PC-9 (cell line): ENCODE measurements around the gene MICAL3. TPM values are rescaled to one million over a fixed set of nuclear protein-coding genes. Genes with fewer than 3 reads are reported as not detected.

Experiments used
- BruUV-seq: library from RNA; stranded (reverse); fragments of 400-500 nt; replicated peaks from 2 replicates; lab custom pipeline; 2021; lab: Mats Ljungman, UMichigan
- CTCF ChIA-PET: fragments of 300-600 bp; sonication (Branson Sonifier 250); formaldehyde crosslinking; loops from one replicate; lab custom pipeline; 2022; ENCODE audit warnings: antibody characterized with exemption; lab: Charles Lee
- POLR2A ChIA-PET: fragments of 300-600 bp; sonication (Branson Sonifier 250); formaldehyde crosslinking; loops from one replicate; lab custom pipeline; 2022; ENCODE audit warnings: antibody characterized with exemption; ENCODE audit not compliant: unreplicated experiment; lab: Charles Lee
- DNase-seq, 2 experiments: peaks; one replicate each; pipeline versions ENCODE4 v3.0.0 to v3.0.0-alpha.2; 2015 to 2022; ENCODE audit warnings: mixed read lengths in 1 of 2
- H2AFZ ChIP-seq: fragments of 200-600 bp; sonication (generic); 2 replicates; pipeline ENCODE4 v1.8.1; 2017; ENCODE audit warnings: antibody characterized with exemption
- H3F3A ChIP-seq: fragments of 200-600 bp; sonication (generic); 2 replicates; pipeline ENCODE4 v1.8.1; 2017; ENCODE audit warnings: antibody characterized with exemption, mild to moderate bottlenecking, low read depth; ENCODE audit not compliant: insufficient read depth
- H3K27ac ChIP-seq: fragments of 200-600 bp; sonication (generic); 2 replicates; pipeline ENCODE4 v1.6.1; 2016; ENCODE audit warnings: mixed run types
- H3K27me3 ChIP-seq: fragments of 200-600 bp; sonication (generic); 2 replicates; pipeline ENCODE4 v1.6.1; 2016; ENCODE audit warnings: low read depth, mixed run types; ENCODE audit not compliant: insufficient read depth
- H3K36me3 ChIP-seq: fragments of 200-600 bp; sonication (generic); 2 replicates; pipeline ENCODE4 v1.6.1; 2016; ENCODE audit warnings: low read depth, mixed run types
- H3K4me1 ChIP-seq: fragments of 200-600 bp; sonication (generic); replicated peaks from 2 replicates; pipeline ENCODE4 v1.6.1; 2016; ENCODE audit warnings: mixed run types; ENCODE audit not compliant: insufficient read depth
- H3K4me2 ChIP-seq: fragments of 200-600 bp; sonication (generic); 2 replicates; pipeline ENCODE4 v1.6.1; 2017; ENCODE audit warnings: mixed run types
- H3K4me3 ChIP-seq: fragments of 200-600 bp; sonication (generic); 2 replicates; pipeline ENCODE4 v1.6.1; 2016; ENCODE audit warnings: mixed run types
- H3K79me2 ChIP-seq: fragments of 200-600 bp; sonication (generic); 2 replicates; pipeline ENCODE4 v1.6.1; 2017; ENCODE audit warnings: low read depth, mixed run types
- H3K9me2 ChIP-seq: fragments of 200-600 bp; sonication (generic); 2 replicates; pipeline ENCODE4 v1.8.1; 2017; ENCODE audit warnings: mild to moderate bottlenecking; ENCODE audit not compliant: insufficient read depth
- H3K9me3 ChIP-seq: fragments of 200-600 bp; sonication (generic); 2 replicates; pipeline ENCODE4 v1.8.1; 2016; ENCODE audit warnings: low read depth; ENCODE audit not compliant: insufficient read depth
- H4K20me1 ChIP-seq: fragments of 200-600 bp; sonication (generic); 2 replicates; pipeline ENCODE4 v1.8.1; 2017; ENCODE audit not compliant: insufficient read depth
- EZH2 ChIP-seq: fragments of 200-600 bp; sonication (generic); IDR thresholded peaks from 2 replicates; pipeline ENCODE4 v1.8.0; 2017; ENCODE audit warnings: antibody characterized with exemption, low read depth
- intact Hi-C: fragments of 100-400 bp; cut with micrococcal nuclease; formaldehyde crosslinking; loops from one replicate; pipeline ENCODE4 v1.10.0; 2022; ENCODE audit not compliant: unreplicated experiment
- total RNA-seq: library from RNA; stranded (reverse); gene quantifications from 2 replicates; pipeline ENCODE4 v1.2.3, GENCODE V29; 2021
- TF ChIP-seq, protein P1 (sequence below): fragments of 200-600 bp; sonication (generic); conservative IDR thresholded peaks from 2 replicates; pipeline ENCODE4 v1.6.1; 2017; ENCODE audit warnings: mixed run types, antibody characterized with exemption, mild to moderate bottlenecking, moderate library complexity

MICAL3 gene
- total RNA-seq, 1 experiment from 2014 or later: 27.4 TPM

DNA sequence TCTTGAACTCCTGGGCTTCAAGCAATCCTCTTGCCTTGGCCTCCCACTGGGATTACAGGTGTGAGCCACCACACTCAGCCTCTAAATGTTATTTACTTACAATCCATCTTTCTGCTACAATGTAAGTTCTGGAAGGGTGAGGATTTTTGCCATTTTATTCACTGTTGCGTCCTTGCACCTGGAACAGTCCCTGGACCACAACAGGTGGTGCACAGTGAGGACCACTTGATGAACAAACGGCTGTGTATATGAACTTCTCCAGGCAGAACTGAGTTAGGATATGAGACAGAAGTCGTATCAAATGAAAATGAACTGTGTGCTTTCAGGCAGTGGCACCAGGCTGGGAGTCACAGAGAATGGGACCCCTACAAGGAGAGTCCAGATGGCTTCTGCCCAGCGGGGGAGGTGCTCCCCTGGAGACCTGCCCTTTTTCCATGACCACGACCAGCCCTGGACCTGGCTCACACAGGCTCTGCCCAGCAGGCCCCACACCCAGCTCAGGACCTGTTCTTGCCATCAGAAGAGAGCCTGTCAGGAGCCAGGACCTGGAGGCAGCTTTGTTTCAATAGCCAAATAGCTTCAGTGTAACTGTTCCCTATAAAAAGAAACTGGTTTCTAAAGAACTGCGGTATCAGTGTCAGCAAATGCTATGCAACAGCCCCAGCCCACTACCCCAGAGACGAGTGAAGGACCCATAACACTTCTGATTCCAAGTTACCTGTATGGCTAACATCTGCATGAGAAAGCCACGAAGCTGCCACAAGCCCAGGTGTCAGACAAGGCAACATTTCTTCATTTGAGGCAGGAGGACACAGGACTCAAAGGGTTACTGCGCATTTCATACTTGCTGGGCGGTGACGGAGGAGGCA lies 104.9 kb downstream of the MICAL3 start:
- no peaks in the 10 kb centered on the region for H3K9me3 ChIP-seq
- no peaks in the 10 kb centered on the region for H3K27me3 ChIP-seq
- no peak overlapping the region for H3K4me2 ChIP-seq
- TF ChIP-seq, protein P1, sequence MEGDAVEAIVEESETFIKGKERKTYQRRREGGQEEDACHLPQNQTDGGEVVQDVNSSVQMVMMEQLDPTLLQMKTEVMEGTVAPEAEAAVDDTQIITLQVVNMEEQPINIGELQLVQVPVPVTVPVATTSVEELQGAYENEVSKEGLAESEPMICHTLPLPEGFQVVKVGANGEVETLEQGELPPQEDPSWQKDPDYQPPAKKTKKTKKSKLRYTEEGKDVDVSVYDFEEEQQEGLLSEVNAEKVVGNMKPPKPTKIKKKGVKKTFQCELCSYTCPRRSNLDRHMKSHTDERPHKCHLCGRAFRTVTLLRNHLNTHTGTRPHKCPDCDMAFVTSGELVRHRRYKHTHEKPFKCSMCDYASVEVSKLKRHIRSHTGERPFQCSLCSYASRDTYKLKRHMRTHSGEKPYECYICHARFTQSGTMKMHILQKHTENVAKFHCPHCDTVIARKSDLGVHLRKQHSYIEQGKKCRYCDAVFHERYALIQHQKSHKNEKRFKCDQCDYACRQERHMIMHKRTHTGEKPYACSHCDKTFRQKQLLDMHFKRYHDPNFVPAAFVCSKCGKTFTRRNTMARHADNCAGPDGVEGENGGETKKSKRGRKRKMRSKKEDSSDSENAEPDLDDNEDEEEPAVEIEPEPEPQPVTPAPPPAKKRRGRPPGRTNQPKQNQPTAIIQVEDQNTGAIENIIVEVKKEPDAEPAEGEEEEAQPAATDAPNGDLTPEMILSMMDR: no peak
- TF ChIP-seq EZH2: no peak
- peaks cover 6% of the 10 kb centered on the region; the same call in 1 of the 2 replicates for H3F3A ChIP-seq
- ChIA-PET CTCF (interaction anchor here (0.6 to 0.7 kb wide), 2 partner anchors 81 to 119 kb away, joined by 9 to 10 read pairs; no protein-coding TSS in a partner anchor), POLR2A (no interaction called here)
- no peak overlapping the region for H2AFZ ChIP-seq
- BruUV-seq: no TSS peak
- peaks cover 20% of the 10 kb centered on the region for H3K4me1 ChIP-seq
- H3K27ac ChIP-seq: no peak overlapping the region
- no peaks in the 10 kb centered on the region for H3K36me3 ChIP-seq
- intact Hi-C loops: loop anchor here (10.0 kb wide), 1 partner anchor 45 kb away; no protein-coding TSS in a partner anchor
- DNase-seq: no peak
- peaks cover 16% of the 10 kb centered on the region; the same call in 1 of the 2 replicates for H3K79me2 ChIP-seq
- no peak overlapping the region for H3K4me3 ChIP-seq
- H3K9me2 ChIP-seq: no peaks in the 10 kb centered on the region
- 0 out of 2 replicates have a peak, but pooled peaks cover 4% of the 10 kb centered on the region for H4K20me1 ChIP-seq

DNA sequence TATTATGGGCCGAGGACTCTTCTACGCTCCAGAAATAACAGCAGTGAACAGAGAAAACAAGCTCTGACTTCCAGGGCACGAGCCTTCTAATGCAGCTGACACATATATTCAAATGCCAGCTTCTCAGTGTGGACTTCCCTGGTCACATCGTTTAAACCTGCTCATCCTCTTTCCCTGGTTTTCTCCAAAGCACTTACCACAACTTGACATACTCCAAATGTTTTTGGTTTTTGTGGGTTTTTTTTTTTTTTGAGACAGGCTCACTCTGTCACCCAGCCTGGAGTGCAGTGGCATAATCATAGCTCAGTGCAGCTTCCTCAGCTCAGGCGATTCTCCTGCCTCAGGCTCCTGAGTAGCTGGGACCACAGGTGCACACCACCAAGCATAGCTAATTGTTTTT lies 105.5 kb downstream of the MICAL3 start:
- no peaks in the 10 kb centered on the region for H3K36me3 ChIP-seq
- no peak overlapping the region for H3K4me2 ChIP-seq
- peaks cover 6% of the 10 kb centered on the region; the same call in 1 of the 2 replicates for H3F3A ChIP-seq
- ChIA-PET CTCF (interaction anchor here (0.6 to 0.7 kb wide), 2 partner anchors 81 to 119 kb away, joined by 9 to 10 read pairs; no protein-coding TSS in a partner anchor), POLR2A (no interaction called here)
- no peaks in the 10 kb centered on the region for H3K9me3 ChIP-seq
- no peak overlapping the region for H2AFZ ChIP-seq
- peaks cover 16% of the 10 kb centered on the region; the same call in 1 of the 2 replicates for H3K79me2 ChIP-seq
- H4K20me1 ChIP-seq: 0 out of 2 replicates have a peak, but pooled peaks cover 4% of the 10 kb centered on the region
- intact Hi-C loops: loop anchor here (10.0 kb wide), 1 partner anchor 46 kb away; no protein-coding TSS in a partner anchor
- H3K9me2 ChIP-seq: no peaks in the 10 kb centered on the region
- no peak overlapping the region for H3K27ac ChIP-seq
- H3K4me1 ChIP-seq: peaks cover 20% of the 10 kb centered on the region
- no TSS peak for BruUV-seq
- peak; percentile 34 to 43 for DNase-seq
- H3K27me3 ChIP-seq: no peaks in the 10 kb centered on the region
- no peak for TF ChIP-seq EZH2
- TF ChIP-seq, protein P1: no peak
- no peak overlapping the region for H3K4me3 ChIP-seq

DNA sequence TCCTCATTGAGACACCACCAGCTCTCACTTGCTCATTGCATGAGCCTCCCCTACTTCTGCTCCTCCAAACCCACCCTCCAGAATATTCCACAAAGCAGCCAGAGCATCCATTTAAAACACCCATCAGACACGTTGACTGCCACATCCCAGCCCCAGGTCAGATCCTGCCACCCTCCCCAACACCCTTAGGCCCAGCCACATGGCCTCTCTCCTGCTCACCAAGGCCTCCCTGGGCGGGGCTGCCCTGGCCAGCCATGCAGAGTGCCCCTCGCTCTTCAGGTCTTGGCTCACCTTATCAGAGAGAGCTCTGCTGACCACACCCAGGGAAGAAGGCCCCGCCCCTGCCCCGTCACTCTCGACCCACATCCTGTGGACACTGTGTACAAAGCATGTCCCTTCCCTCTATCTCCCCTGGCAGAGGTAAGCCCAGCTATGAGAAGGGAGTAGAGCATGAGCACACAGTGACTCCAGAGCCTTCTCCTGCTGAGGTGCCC lies 106.8 kb downstream of the MICAL3 start:
- peaks cover 6% of the 10 kb centered on the region; the same call in 1 of the 2 replicates for H3F3A ChIP-seq
- CTCF ChIA-PET: no interaction called here
- no TSS peak for BruUV-seq
- peak in 1 of 2 experiments; percentile 27 for DNase-seq
- no peak overlapping the region for H3K4me2 ChIP-seq
- H3K27ac ChIP-seq: no peak overlapping the region
- H2AFZ ChIP-seq: no peak overlapping the region
- H3K27me3 ChIP-seq: no peaks in the 10 kb centered on the region
- H3K9me2 ChIP-seq: no peaks in the 10 kb centered on the region
- H4K20me1 ChIP-seq: peaks cover 4% of the 10 kb centered on the region; the same call in 1 of the 2 replicates
- H3K4me1 ChIP-seq: 0 out of 2 replicates have a peak, but pooled peaks cover 10% of the 10 kb centered on the region
- no peaks in the 10 kb centered on the region for H3K36me3 ChIP-seq
- no peaks in the 10 kb centered on the region for H3K9me3 ChIP-seq
- POLR2A ChIA-PET: no interaction called here
- H3K79me2 ChIP-seq: peaks cover 11% of the 10 kb centered on the region; the same call in 1 of the 2 replicates
- no peak overlapping the region for H3K4me3 ChIP-seq
- intact Hi-C loops: loop anchor here (10.0 kb wide), 1 partner anchor 47 kb away; no protein-coding TSS in a partner anchor
- TF ChIP-seq, protein P1: no peak
- TF ChIP-seq EZH2: no peak
